Tibial nerve (tissue), 4 donors: ENCODE measurements around the gene PDE6G.

Experiments
- EP300 ChIP-seq, 2 donors: sonication (generic); formaldehyde crosslinking; IDR thresholded peaks; one replicate each; pipeline ENCODE4 v1.6.1; 2017; ENCODE audit warnings: antibody characterized with exemption in 2 of 2, mild to moderate bottlenecking in 1 of 2
- POLR2A ChIP-seq, 2 donors: fragments of 450-650 bp; IDR thresholded peaks; one replicate each; pipeline ENCODE4 v1.6.1; 2017; ENCODE audit warnings: antibody characterized with exemption in 2 of 2, mild to moderate bottlenecking in 2 of 2, moderate library complexity in 2 of 2
- TF ChIP-seq, protein P1 (sequence below), 5 experiments: fragments of 200-600 bp in 3 of 5; fragments of 450-650 bp in 2 of 5; sonication (generic) in 3 of 5; IDR thresholded peaks; one replicate each; pipeline ENCODE4 v1.5.1; 2016 to 2019; ENCODE audit warnings: antibody characterized with exemption in 5 of 5, mild to moderate bottlenecking in 3 of 5, moderate library complexity in 2 of 5

GRCh38 chr17:81686614-81687013 lies 30.3 kb upstream of the PDE6G start:
- TF ChIP-seq, protein P1, sequence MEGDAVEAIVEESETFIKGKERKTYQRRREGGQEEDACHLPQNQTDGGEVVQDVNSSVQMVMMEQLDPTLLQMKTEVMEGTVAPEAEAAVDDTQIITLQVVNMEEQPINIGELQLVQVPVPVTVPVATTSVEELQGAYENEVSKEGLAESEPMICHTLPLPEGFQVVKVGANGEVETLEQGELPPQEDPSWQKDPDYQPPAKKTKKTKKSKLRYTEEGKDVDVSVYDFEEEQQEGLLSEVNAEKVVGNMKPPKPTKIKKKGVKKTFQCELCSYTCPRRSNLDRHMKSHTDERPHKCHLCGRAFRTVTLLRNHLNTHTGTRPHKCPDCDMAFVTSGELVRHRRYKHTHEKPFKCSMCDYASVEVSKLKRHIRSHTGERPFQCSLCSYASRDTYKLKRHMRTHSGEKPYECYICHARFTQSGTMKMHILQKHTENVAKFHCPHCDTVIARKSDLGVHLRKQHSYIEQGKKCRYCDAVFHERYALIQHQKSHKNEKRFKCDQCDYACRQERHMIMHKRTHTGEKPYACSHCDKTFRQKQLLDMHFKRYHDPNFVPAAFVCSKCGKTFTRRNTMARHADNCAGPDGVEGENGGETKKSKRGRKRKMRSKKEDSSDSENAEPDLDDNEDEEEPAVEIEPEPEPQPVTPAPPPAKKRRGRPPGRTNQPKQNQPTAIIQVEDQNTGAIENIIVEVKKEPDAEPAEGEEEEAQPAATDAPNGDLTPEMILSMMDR (IDR thresholded peaks at IDR 0.05) = no peak
- TF ChIP-seq POLR2A (IDR thresholded peaks at IDR 0.05) = no peak
- TF ChIP-seq EP300 (IDR thresholded peaks at IDR 0.05) = no peak
